Natural killer cell (primary cell): ENCODE results near the gene PEPD. TPM values are rescaled to one million over a fixed set of nuclear protein-coding genes. Genes with fewer than 3 reads are reported as not detected.

ENCODE experiments used
- ATAC-seq, 3 donors: fragments of 150-1000 bp in 2 of 3; fragments of 200-7000 bp in 1 of 3; cut with Tn5 transposase; 1 replicate in 1 of 3; 2 replicates in 2 of 3; pipeline ENCODE4 v1.10.0; 2021; ENCODE audit warnings: mild to moderate bottlenecking in 2 of 3, moderate library complexity in 2 of 3
- DNase-seq, 2 donors: peaks; one replicate each; pipeline versions ENCODE4 v3.0.0 to v3.0.0-alpha.2; 2013 to 2021; ENCODE audit warnings: mixed read lengths in 1 of 2
- H3K27ac ChIP-seq: one replicate; pipeline ENCODE4 v1.5.1; 2013; ENCODE audit warnings: mild to moderate bottlenecking, low read length
- H3K27me3 ChIP-seq: one replicate; pipeline ENCODE4 v1.6.1; 2013; ENCODE audit warnings: low read length; ENCODE audit not compliant: control insufficient read depth, insufficient read depth
- H3K36me3 ChIP-seq: one replicate; pipeline ENCODE4 v1.6.1; 2013; ENCODE audit warnings: low read length; ENCODE audit not compliant: control insufficient read depth, insufficient read depth
- H3K4me1 ChIP-seq: one replicate; pipeline ENCODE4 v1.6.1; 2013; ENCODE audit warnings: low read length; ENCODE audit not compliant: control insufficient read depth, insufficient read depth
- H3K4me3 ChIP-seq: one replicate; pipeline ENCODE4 v1.5.1; 2013; ENCODE audit warnings: low read length
- H3K9me3 ChIP-seq: one replicate; pipeline ENCODE4 v1.6.1; 2013; ENCODE audit warnings: low read length; ENCODE audit not compliant: control insufficient read depth, insufficient read depth
- H3K27ac Mint-ChIP-seq, 2 donors: one replicate each; pipeline ENCODE4 v1.8.0; 2022; ENCODE audit warnings: mild to moderate bottlenecking in 2 of 2, mixed read lengths in 2 of 2, moderate library complexity in 1 of 2
- H3K27me3 Mint-ChIP-seq, 2 donors: one replicate each; pipeline ENCODE4 v1.8.0; 2022; ENCODE audit warnings: low read depth in 2 of 2, mixed read lengths in 2 of 2
- H3K36me3 Mint-ChIP-seq: one replicate; pipeline ENCODE4 v1.8.0; 2022; ENCODE audit warnings: mixed read lengths
- H3K4me1 Mint-ChIP-seq, 2 donors: one replicate each; pipeline ENCODE4 v1.8.0; 2022; ENCODE audit warnings: mixed read lengths in 2 of 2
- H3K4me3 Mint-ChIP-seq: one replicate; pipeline ENCODE4 v1.8.0; 2022; ENCODE audit warnings: mild to moderate bottlenecking, moderate library complexity, mixed read lengths
- H3K9me3 Mint-ChIP-seq, 2 donors: one replicate each; pipeline ENCODE4 v1.8.0; 2022; ENCODE audit warnings: mixed read lengths in 2 of 2
- CTCF ChIP-seq: fragments of 200-600 bp; IDR thresholded peaks from one replicate; pipeline ENCODE4 v1.8.0; 2022; ENCODE audit warnings: antibody characterized with exemption
- WGBS: methylation state at CpG from one replicate; pipeline ENCODE4 v1.1.7; 2013; ENCODE audit warnings: missing lambda C conversion rate; ENCODE audit not compliant: insufficient coverage; 5-methylcytosine and 5-hydroxymethylcytosine counted together
- intact Hi-C: fragments of 100-400 bp; cut with micrococcal nuclease; formaldehyde crosslinking; loops from one replicate; pipeline ENCODE4 v1.14.2; 2022
- total RNA-seq, 4 donors: library from RNA; stranded (reverse); fragments of 120-200 nt in 1 of 4; gene quantifications; one replicate each; pipeline versions ENCODE4 v1.2.3 to v1.2.4, GENCODE V29; 2013 to 2022

The PEPD gene
- total RNA-seq, 3 donors from 2014 or later (not counting 1 experiment from before 2014, with no cell fraction given), result 33.9 to 42.2 (median 40.9) TPM

DNA sequence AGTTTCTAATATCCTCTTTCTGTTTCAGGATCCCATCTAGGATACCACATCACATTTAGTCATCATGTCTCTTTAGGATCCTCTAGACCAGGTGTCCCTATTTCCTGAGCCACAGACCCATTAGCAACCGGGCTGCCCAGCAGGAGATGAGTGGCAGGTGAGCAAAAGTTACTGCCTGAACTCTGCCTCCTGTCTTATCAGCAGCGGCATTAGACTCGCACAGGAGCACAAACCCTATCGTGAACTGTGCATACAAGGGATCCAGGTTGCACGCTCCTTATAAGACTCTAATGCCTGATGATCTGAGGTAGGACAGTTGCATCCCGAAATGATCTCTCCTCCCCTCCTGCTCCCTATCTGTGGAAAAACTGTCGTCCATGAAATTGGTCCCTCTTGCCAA, 155.9 kb downstream of the PEPD start:
- no peak for ATAC-seq
- H3K36me3 Mint-ChIP-seq, result no peaks in the 10 kb centered on the region
- Histone ChIP-seq H3K4me1 (no peaks in the 10 kb centered on the region), H3K9me3 (no peaks in the 10 kb centered on the region), H3K4me3 (no peak overlapping the region), H3K27me3 (no peaks in the 10 kb centered on the region), H3K27ac (no peak overlapping the region), H3K36me3 (no peaks in the 10 kb centered on the region)
- WGBS, result 82% methylated on average over 7 of the region's 7 CpGs
- no peak for TF ChIP-seq CTCF
- DNase-seq, result no peak
- H3K9me3 Mint-ChIP-seq, result no peaks in the 10 kb centered on the region
- H3K4me1 Mint-ChIP-seq, result no peaks in the 10 kb centered on the region
- H3K27ac Mint-ChIP-seq, result no peak overlapping the region
- peaks cover 0 to 9% of the 10 kb centered on the region in 2 donors for H3K27me3 Mint-ChIP-seq
- intact Hi-C loops, result no loop called here
- no peak overlapping the region for H3K4me3 Mint-ChIP-seq

GRCh38 chr19:33363476-33363875, 158.1 kb downstream of the PEPD start:
- Mint-ChIP-seq H3K27ac (no peak overlapping the region), H3K4me1 (no peaks in the 10 kb centered on the region), H3K27me3 (peaks cover 11% of the 10 kb centered on the region in 2 donors), H3K9me3 (no peaks in the 10 kb centered on the region), H3K4me3 (no peak overlapping the region), H3K36me3 (no peaks in the 10 kb centered on the region)
- Histone ChIP-seq H3K9me3 (no peaks in the 10 kb centered on the region), H3K27me3 (no peaks in the 10 kb centered on the region), H3K27ac (no peak overlapping the region), H3K4me3 (no peak overlapping the region), H3K4me1 (no peaks in the 10 kb centered on the region), H3K36me3 (no peaks in the 10 kb centered on the region)
- DNase-seq (no peak), ATAC-seq (no peak)
- no peak for TF ChIP-seq CTCF
- 94% methylated on average over 5 of the region's 5 CpGs for WGBS
- intact Hi-C loops, result no loop called here

- Mint-ChIP-seq H3K4me1 (no peaks in the 10 kb centered on the region), H3K4me3 (no peak overlapping the region), H3K27me3 (peaks cover 11% of the 10 kb centered on the region in 2 donors), H3K36me3 (no peaks in the 10 kb centered on the region), H3K9me3 (no peaks in the 10 kb centered on the region), H3K27ac (no peak overlapping the region)
- H3K9me3 ChIP-seq, result no peaks in the 10 kb centered on the region
- no peaks in the 10 kb centered on the region for H3K27me3 ChIP-seq
- no peak for DNase-seq
- TF ChIP-seq CTCF, result no peak
- H3K27ac ChIP-seq, result no peak overlapping the region
- H3K36me3 ChIP-seq, result no peaks in the 10 kb centered on the region
- no peak overlapping the region for H3K4me3 ChIP-seq
- no peaks in the 10 kb centered on the region for H3K4me1 ChIP-seq
- 88% methylated on average over 6 of the region's 6 CpGs for WGBS
- intact Hi-C loops, result no loop called here
- ATAC-seq, result no peak
These were observed 158.9 kb downstream of the PEPD start for GRCh38 chr19:33362508-33363228.

GRCh38 chr19:33359581-33359980, 162.0 kb downstream of the PEPD start:
- Histone ChIP-seq H3K4me1 (no peaks in the 10 kb centered on the region), H3K27me3 (no peaks in the 10 kb centered on the region), H3K27ac (no peak overlapping the region), H3K9me3 (no peaks in the 10 kb centered on the region), H3K4me3 (no peak overlapping the region), H3K36me3 (no peaks in the 10 kb centered on the region)
- H3K4me1 Mint-ChIP-seq, result no peaks in the 10 kb centered on the region
- no peak for DNase-seq
- peaks cover 7 to 18% of the 10 kb centered on the region in 2 donors for H3K27me3 Mint-ChIP-seq
- no peak overlapping the region for H3K27ac Mint-ChIP-seq
- H3K9me3 Mint-ChIP-seq, result peaks cover 0 to 7% of the 10 kb centered on the region in 2 donors
- peaks cover 7% of the 10 kb centered on the region for H3K36me3 Mint-ChIP-seq
- ATAC-seq, result no peak
- WGBS, result 67% methylated on average over 1 of the region's 3 CpGs
- intact Hi-C loops, result no loop called here
- no peak for TF ChIP-seq CTCF
- H3K4me3 Mint-ChIP-seq, result no peak overlapping the region
